ENCODE data around the gene PMFBP1.

DNA sequence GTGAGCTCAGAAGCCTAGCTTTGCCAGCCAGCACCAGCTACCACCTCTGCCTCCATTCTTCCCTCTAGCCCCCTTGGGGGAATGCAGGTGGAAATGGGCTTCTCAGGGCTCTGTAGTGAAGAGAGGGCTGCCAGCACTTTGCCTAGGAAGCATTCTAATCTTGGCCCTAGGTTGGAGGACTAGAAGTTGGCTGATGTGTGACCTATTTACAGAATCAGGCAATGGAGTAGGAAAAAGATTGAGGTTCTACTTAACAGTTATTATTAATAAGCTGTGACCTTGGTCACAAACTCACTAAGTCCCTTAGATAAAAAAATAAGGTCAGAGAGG lies 58.4 kb downstream of the PMFBP1 start:
- TF ChIP-seq, protein P1, sequence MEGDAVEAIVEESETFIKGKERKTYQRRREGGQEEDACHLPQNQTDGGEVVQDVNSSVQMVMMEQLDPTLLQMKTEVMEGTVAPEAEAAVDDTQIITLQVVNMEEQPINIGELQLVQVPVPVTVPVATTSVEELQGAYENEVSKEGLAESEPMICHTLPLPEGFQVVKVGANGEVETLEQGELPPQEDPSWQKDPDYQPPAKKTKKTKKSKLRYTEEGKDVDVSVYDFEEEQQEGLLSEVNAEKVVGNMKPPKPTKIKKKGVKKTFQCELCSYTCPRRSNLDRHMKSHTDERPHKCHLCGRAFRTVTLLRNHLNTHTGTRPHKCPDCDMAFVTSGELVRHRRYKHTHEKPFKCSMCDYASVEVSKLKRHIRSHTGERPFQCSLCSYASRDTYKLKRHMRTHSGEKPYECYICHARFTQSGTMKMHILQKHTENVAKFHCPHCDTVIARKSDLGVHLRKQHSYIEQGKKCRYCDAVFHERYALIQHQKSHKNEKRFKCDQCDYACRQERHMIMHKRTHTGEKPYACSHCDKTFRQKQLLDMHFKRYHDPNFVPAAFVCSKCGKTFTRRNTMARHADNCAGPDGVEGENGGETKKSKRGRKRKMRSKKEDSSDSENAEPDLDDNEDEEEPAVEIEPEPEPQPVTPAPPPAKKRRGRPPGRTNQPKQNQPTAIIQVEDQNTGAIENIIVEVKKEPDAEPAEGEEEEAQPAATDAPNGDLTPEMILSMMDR (conservative IDR thresholded peaks at IDR 0.05; ENCODE audit: low read length) = no peak
- no peak for TF ChIP-seq EZH2phosphoT487 (IDR thresholded peaks at IDR 0.05; ENCODE audit: borderline replicate concordance, low read depth, low read length)

All from OCI-LY7 (cell line).